Ascending aorta (tissue), 2 donors: ENCODE results near the gene PDGFC. TPM values are rescaled to one million over a fixed set of nuclear protein-coding genes. Genes with fewer than 3 reads are reported as not detected.

Experiments used
- DNase-seq, 2 donors: peaks; one replicate each; pipeline ENCODE4 v3.0.0-alpha.2; 2019; ENCODE audit warnings: low spot score in 2 of 2
- H3K27ac ChIP-seq, 2 donors: fragments of 200-600 bp; sonication (generic); one replicate each; pipeline ENCODE4 v1.5.1; 2016 to 2017; ENCODE audit warnings: mild to moderate bottlenecking in 1 of 2
- H3K27me3 ChIP-seq: fragments of 200-600 bp; sonication (generic); one replicate; pipeline ENCODE4 v1.5.1; 2017
- H3K36me3 ChIP-seq, 2 donors: fragments of 200-600 bp; sonication (generic); one replicate each; pipeline ENCODE4 v1.5.1; 2016
- H3K4me1 ChIP-seq, 2 donors: fragments of 200-600 bp; sonication (generic); one replicate each; pipeline ENCODE4 v1.5.1; 2016 to 2017; ENCODE audit warnings: mild to moderate bottlenecking in 1 of 2
- H3K4me3 ChIP-seq, 2 donors: fragments of 200-600 bp; sonication (generic); one replicate each; pipeline ENCODE4 v1.5.1; 2016 to 2017; ENCODE audit warnings: mild to moderate bottlenecking in 1 of 2
- H3K9me3 ChIP-seq, 2 donors: fragments of 200-600 bp; sonication (generic); one replicate each; pipeline ENCODE4 v1.5.1; 2016
- CTCF ChIP-seq, 3 experiments: fragments of 200-600 bp in 2 of 3; fragments of 450-650 bp in 1 of 3; sonication (generic) in 2 of 3; IDR thresholded peaks; one replicate each; pipeline ENCODE4 v1.5.1; 2016 to 2019; ENCODE audit warnings: antibody characterized with exemption in 3 of 3, mild to moderate bottlenecking in 1 of 3, moderate library complexity in 1 of 3
- intact Hi-C: fragments of 100-400 bp; cut with DNase I; formaldehyde crosslinking; loops from one replicate; pipeline ENCODE4 v1.15.1; 2023
- total RNA-seq: library from RNA; depleted of rRNA; stranded (reverse); fragments of >200 nt; gene quantifications from one replicate; pipeline ENCODE4 v1.1.0, GENCODE V29; 2016

The PDGFC gene
- total RNA-seq, 1 donor from 2014 or later: 21.0 TPM

DNA sequence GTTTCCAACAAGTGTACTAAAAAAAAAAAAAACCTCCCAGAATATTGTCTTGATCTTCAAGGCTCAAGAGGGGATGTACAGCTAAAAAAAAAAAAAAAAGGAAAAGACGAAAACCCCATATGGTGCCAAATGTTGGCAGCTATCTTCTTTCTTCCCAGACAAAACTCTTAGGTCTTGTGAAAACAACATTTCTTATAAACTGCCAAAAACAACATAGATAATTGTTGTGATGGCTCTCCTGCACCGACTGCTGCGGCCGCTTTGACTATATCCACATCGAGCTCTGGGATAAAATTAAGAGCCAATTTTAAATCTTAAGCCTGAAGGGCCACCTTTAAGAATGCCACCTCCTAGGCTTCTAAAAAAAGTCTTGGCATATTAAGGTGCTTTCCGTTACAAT lies 23.5 kb downstream of the PDGFC start:
- H3K9me3 ChIP-seq: no peaks in the 10 kb centered on the region
- intact Hi-C loops: loop anchor here (5.0 kb wide), 3 partner anchors 56 to 176 kb away; no protein-coding TSS in a partner anchor
- H3K27ac ChIP-seq: peak overlapping the region; percentile 83 to 87
- H3K27me3 ChIP-seq: no peaks in the 10 kb centered on the region
- DNase-seq: no peak
- no peaks in the 10 kb centered on the region for H3K36me3 ChIP-seq
- H3K4me1 ChIP-seq: peaks cover 4 to 47% of the 10 kb centered on the region in 2 donors
- H3K4me3 ChIP-seq: peak overlapping the region in 1 of 2 donors; percentile 47
- no peak for TF ChIP-seq CTCF (IDR thresholded peaks at IDR 0.05)

- Histone ChIP-seq H3K36me3 (no peaks in the 10 kb centered on the region), H3K27ac (peak overlapping the region; percentile 83 to 87), H3K27me3 (no peaks in the 10 kb centered on the region), H3K4me1 (peaks cover 4 to 44% of the 10 kb centered on the region in 2 donors), H3K4me3 (peak overlapping the region in 1 of 2 donors; percentile 3), H3K9me3 (no peaks in the 10 kb centered on the region)
- intact Hi-C loops: loop anchor here (2.0 to 5.0 kb wide), 4 partner anchors 24 to 174 kb away; partner anchors contain the start of gene PDGFC
- peak in 1 of 2 donors; percentile 85 for DNase-seq
- no peak for TF ChIP-seq CTCF (IDR thresholded peaks at IDR 0.05)
Measured at GRCh38 chr4:156946516-156947424, 24.8 kb downstream of the PDGFC start.

DNA sequence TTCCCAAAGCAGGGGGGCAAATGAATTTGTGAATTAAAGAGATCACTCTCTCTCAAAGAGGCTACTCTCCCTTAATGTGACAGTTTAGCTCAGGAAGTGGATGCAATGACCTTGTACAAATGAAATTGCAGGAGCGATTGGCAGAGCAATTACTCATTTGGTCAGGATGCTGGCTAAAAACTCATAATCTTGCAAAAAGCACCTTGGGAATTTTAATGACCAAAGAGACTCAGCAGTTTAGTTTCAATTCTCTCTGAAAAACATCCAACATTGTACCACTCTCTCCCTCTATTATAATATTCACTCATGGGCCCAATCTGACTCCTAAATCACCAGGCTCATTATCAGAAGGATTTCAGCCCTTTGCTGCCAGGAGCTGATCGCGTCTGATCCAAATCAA lies 26.1 kb downstream of the PDGFC start:
- no peak for DNase-seq

GRCh38 chr4:156942991-156943390 lies 28.6 kb downstream of the PDGFC start:
- Histone ChIP-seq H3K36me3 (no peaks in the 10 kb centered on the region), H3K27me3 (no peaks in the 10 kb centered on the region), H3K4me1 (peaks cover 4 to 35% of the 10 kb centered on the region in 2 donors), H3K9me3 (no peaks in the 10 kb centered on the region), H3K27ac (peak overlapping the region; percentile 83 to 87), H3K4me3 (no peak overlapping the region)
- intact Hi-C loops: no loop called here
- DNase-seq: no peak
- TF ChIP-seq CTCF (IDR thresholded peaks at IDR 0.05): no peak

More for the DNA sequence above, 26.1 kb downstream of the PDGFC start:
- Histone ChIP-seq H3K27me3 (no peaks in the 10 kb centered on the region), H3K9me3 (no peaks in the 10 kb centered on the region), H3K4me1 (peaks cover 4 to 37% of the 10 kb centered on the region in 2 donors), H3K4me3 (no peak overlapping the region), H3K27ac (peak overlapping the region; percentile 83 to 87), H3K36me3 (no peaks in the 10 kb centered on the region)
- intact Hi-C loops: loop anchor here (5.0 kb wide), 3 partner anchors 53 to 173 kb away; no protein-coding TSS in a partner anchor
- TF ChIP-seq CTCF (IDR thresholded peaks at IDR 0.05): no peak

DNA sequence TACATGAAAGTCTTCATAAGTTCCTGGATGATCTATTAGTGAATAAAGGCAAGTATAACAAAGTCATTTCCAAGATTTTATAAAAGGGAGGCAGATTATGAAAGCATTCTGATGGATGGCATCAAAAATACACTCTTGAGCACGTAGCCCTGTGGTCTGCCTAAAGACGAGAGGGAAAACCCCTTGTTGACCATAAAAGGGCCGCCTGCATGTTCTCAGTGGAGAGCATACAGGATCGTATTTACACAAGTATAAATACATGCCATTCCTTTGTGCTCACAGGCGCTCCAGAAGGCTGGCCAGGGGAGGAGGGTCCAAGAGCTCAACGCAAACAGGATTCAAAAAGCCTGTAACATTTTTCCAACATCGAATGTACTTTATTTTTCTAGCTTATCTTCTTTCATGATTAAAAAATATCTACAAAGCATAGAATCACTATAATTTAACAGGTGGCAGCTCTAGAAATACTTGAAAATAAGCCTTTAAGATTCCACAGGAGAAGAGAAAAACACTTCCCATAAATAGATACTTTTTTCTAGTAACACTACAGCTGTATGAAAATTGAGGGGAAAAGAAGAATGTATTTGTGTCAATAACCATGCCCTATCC lies 29.6 kb downstream of the PDGFC start:
- no peaks in the 10 kb centered on the region for H3K36me3 ChIP-seq
- peak overlapping the region in 1 of 2 donors; percentile 41 for H3K4me3 ChIP-seq
- no peak for TF ChIP-seq CTCF (IDR thresholded peaks at IDR 0.05)
- peaks cover 4 to 29% of the 10 kb centered on the region in 2 donors for H3K4me1 ChIP-seq
- H3K27me3 ChIP-seq: no peaks in the 10 kb centered on the region
- H3K9me3 ChIP-seq: no peaks in the 10 kb centered on the region
- intact Hi-C loops: no loop called here
- H3K27ac ChIP-seq: peak overlapping the region; percentile 83 to 87
- peak; percentile 15 to 83 for DNase-seq
